SIG-M5 treated with dmso at 0.1 percent for 504 hours (cell line): Measurements from ENCODE around the gene SLC16A11.
"Not testable (repeated sequence)": the region's sequence is repeated elsewhere in the genome, so short reads cannot be mapped to it uniquely, and the experiment has no call there.

Experiments used
- DNase-seq: peaks from one replicate; lab custom pipeline; 2025; ENCODE audit not compliant: unreplicated experiment; lab: John Stamatoyannopoulos, UW

Gene SLC16A11

GRCh38 chr17:7011415-7011814 is 32.5 kb downstream of the SLC16A11 start:
- no peak for DNase-seq

DNA sequence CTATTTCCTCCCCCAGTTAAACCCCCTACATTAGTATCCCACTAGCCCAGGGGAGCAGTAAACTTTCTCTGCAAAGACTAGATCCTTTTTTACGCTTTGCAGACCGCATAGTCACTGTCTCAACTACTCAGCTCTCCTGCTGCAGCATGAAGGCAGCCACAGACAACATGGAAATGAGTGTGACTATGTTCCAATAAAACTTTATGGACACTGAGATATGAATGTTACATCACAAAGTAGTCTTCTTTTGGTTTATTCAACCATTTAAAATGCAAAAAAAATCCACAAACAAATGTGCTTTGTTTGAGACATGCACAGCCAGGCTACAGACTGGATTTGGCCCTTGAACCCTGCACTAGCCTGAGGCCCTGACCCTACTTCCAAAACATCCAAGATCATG is 33.4 kb downstream of the SLC16A11 start:
- DNase-seq: no peak

DNA sequence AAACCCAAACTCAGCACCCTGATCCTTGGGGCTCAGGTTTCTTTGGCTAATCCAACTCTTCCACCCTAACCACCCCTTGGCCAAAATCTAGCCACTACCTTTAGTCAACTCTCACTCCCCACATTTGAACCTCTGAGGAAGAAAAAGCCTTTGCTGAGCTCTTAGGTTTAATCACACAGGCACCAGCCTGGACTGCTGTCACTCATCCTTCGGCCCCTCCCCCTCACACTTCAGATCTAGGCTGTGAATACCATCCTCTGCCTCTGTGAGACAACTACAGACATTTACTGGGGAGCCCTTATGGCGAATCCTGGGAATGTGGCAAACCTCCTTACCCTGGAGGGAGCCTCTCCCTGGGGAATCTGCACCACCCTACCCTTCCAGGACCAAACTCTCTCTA is 36.7 kb downstream of the SLC16A11 start:
- no peak for DNase-seq

GRCh38 chr17:7005716-7006115 is 38.2 kb downstream of the SLC16A11 start:
- no peak for DNase-seq

DNA sequence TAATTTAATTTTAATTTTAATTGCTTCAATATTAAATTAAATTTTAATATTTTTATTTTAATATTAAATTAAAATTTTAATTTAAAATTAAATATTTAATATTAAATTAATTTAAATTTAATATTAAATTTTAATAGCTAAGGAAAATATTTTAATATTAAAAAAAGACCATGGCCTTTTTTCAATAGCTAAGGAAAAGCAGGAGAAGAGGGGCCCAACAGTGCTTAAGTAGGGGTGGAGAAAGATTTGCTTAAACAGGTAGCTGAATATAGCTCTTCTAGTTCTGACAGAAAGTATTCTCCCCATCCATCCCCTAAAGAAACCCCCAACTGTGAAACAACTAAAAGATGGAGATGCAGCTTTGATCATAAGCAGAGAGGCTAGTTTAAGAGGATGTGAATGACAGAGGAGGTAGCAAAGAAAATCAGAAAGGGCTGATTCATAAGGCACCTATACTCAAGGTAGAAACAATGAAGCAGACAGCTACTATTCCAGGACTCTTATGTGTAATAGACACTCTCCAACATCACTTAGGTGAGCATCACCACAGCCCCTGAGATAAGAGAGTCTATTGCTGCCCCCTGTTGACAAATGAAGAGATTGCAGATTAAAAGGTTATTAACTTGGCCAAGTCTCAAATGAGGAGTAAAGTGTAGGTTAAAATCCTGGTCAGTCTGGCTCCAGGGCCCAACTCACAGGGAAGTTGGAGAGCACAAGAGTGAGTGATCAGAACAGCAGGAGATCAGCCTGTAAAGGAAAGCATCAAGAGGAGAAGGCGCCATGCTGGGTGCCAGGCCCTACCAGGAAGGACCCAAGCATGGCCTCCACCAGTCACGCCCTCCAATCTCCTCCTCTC is 39.3 kb downstream of the SLC16A11 start:
- DNase-seq: peak; percentile 69

DNA sequence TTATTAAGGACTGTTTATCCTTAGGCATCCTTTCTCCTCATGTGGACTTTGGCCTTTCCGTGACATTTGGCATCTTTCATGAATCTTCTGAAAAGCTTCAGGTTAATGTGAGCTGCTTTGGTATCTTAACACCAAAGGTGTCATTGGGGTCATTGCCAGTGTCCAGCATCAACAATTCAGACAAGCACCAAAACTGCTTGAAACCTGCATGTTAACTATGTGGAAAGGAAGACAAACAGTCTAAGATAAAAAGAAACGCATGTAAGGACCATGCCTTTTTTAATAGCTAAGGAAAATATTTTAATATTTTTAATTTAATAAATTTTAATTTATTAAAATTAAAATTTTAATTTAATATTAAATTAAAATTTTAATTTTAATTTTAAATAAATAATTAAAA is 40.1 kb downstream of the SLC16A11 start:
- no peak for DNase-seq

DNA sequence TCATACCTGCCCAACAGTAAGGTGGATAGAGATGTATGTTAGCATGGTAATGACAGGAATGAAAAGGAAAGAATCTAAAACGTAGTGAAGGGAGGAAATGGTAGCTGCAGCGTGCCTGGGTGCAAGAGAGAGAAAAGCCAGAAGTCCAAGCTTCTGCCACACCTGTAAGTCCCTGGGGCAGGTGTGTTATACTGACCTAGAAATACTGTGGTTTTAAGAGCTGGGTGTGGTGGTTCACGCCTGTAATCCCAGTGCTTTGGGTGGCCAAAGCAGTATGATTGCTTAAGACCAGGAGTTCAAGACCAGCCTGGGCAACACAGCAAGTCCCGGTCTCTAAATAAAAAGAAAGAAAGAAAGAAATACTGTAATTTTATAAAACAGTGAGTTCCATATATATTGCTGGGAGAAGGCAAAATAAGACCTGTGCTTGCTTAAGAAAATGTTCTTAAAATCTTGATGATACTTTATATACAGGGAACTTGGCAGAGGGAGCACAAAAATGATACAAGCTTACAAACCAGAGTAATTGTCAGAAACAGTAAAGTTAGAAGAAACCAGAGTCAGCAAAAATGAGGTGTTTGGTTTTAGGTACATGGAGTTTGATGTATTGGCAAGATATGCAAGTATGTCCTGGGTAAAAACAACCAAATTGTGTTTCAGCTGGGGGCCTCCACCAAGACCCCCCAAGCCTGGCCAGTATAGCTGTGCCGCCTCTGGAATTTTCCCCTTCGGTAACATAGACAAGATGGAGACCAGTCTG is 41.4 kb downstream of the SLC16A11 start:
- no peak for DNase-seq

DNA sequence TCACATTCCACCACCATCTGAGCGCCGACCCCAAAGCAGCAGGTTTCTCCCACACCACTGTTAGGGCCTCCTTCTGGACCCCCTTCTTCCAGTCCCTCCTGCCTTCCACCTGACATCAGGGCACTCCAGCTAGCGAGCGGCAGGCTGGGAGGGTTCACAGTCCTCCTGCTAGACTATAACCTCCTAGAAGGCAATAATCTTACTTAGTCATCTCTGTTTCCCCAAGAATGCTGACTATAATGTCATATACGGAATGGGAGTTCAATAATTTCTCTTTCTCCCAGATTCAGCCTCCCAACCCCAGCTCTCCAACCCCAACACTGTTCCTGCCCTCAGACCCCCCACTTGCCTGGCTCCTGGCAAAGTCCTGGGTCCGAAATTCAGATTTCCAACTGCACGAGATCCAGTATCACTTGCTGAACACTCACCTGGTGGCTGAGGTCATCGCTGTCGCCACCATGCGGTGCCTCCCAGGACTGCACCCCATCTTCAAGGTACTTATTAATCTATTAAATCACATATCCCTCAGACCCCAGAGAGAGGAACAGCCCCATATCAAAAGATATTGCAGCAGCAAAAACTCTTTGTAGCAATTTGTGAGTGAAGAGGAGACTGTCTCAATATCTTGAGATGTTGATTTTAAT is 42.5 kb downstream of the SLC16A11 start:
- DNase-seq: no peak

GRCh38 chr17:6998855-6999508 is 44.9 kb downstream of the SLC16A11 start:
- no peak for DNase-seq

- no peak for DNase-seq
Measured at GRCh38 chr17:6997171-6997570, 46.7 kb downstream of the SLC16A11 start.

DNA sequence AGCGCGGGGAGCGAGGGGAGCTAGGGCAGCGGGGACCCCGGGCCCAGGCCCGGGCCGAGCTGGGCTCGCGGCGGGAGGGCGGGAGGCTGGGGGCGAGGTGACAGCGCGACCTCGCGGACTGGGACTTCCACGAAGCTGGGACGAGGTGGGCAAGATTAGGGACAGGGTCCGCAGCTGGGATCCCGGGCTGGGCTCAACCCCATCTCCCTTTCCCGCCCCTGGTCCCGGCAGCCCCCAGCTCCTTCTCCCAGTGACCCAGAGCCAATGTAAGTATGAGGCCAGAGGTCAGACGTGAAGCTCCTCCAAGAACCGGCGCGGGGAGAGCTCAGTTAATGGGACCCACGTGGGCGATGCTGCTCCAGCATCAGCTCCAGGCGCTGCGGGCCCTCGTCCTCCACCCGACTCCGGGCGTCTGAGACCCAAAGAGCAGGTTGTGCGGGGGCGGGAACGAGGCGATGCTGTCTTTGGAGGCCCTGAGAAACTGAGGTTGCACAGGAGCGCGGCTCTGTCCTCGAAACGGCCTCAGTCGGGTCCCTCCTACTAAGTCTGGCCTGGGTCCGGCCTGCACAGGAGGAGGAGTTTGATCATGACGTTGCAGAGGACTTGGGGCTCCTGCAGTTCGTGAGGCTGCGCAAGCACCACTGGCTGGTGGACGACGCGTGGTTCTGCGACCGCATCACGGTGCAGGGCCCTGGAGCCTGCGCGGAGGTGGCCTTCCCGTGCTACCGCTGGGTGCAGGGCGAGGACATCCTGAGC is 47.5 kb downstream of the SLC16A11 start:
- no peak for DNase-seq

- no peak for DNase-seq
Measured at GRCh38 chr17:6995500-6996255, 48.2 kb downstream of the SLC16A11 start, which contains the start of gene ALOX12. TSS of gene ALOX12 (plus strand) at chr17:6996049. CDS start at chr17:6996118, 69 bp downstream.

DNA sequence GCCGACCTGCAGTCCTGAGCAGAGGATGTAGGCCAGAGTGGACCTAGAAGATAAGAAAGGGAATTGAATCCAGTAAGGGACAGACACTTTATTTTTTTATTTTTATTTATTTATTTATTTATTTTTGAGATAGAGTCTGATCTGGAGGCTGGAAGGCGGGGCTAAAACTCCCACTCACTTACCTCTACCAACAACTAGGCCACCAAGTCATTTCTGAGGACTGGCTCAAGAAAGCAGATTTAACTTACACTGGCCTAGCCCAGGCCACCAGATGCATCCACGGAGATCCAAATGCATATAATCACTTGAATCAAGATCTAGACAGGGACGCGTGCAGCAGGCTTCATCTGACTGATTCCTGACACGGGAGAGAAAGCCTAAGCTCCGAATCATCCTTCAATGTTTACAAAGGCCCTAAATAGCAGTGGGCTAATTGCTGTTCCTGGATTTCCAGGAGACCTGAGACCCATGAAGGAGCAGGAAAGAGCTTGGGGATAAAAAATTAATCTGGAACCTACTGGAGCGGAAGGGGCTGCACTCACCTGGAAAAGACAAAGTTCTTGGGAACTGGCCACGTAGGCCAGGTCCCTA is 49.1 kb downstream of the SLC16A11 start:
- no peak for DNase-seq

DNA sequence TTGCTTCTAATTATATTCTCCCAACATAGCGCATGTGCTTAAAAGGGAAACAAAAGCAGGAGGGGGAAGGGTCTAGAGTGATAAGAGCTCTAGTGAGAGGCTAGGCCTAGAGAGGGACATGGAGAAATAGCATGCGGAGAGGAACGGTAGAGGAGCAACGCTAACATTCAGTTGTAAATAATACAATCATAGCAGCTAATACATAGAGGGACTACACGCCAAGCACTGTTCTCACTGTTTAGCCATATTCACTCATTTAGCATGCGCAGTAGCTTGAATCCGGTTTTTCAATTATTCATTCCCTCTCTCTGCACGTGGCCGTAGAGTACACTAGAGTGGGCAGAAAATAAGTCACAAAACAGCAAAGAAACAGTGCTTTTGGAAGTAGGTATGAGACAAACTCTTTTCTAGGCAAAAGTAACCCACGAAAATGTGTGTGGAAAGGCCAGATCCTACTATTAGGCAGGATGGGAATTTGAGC is 49.7 kb downstream of the SLC16A11 start:
- DNase-seq: no peak

DNA sequence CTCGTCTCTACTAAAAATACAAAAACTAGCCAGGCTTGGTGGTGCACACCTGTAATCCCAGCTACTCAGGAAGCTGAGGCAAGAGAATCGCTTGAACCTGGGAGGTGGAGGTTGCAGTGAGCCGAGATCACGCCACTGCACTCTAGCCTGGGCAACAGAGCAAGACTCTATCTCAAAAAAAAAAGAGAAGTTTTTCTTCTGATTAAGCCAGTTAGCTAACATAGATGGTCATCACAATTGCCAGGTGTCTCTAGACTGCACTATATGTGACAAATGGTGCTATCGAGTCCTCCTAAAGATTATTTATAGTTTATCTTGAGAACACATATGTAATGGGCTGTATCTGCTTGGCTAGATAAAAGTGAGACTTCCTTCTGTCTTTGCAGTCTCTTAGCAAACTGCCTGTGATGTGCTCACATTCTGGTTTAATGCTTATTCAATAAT is 50.3 kb downstream of the SLC16A11 start:
- not testable (repeated sequence) for DNase-seq
